ENCODE data around the gene MGLL.

GRCh38 chr3:127784865-127785710 lies 37.2 kb downstream of the MGLL start:
- TF ChIP-seq, protein P1, sequence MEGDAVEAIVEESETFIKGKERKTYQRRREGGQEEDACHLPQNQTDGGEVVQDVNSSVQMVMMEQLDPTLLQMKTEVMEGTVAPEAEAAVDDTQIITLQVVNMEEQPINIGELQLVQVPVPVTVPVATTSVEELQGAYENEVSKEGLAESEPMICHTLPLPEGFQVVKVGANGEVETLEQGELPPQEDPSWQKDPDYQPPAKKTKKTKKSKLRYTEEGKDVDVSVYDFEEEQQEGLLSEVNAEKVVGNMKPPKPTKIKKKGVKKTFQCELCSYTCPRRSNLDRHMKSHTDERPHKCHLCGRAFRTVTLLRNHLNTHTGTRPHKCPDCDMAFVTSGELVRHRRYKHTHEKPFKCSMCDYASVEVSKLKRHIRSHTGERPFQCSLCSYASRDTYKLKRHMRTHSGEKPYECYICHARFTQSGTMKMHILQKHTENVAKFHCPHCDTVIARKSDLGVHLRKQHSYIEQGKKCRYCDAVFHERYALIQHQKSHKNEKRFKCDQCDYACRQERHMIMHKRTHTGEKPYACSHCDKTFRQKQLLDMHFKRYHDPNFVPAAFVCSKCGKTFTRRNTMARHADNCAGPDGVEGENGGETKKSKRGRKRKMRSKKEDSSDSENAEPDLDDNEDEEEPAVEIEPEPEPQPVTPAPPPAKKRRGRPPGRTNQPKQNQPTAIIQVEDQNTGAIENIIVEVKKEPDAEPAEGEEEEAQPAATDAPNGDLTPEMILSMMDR (IDR thresholded peaks at IDR 0.05) = no peak
- TF ChIP-seq EP300 (IDR thresholded peaks at IDR 0.05) = no peak
- TF ChIP-seq POLR2AphosphoS5 (IDR thresholded peaks at IDR 0.05) = no peak
- no peak for TF ChIP-seq POLR2A (IDR thresholded peaks at IDR 0.05)
